Measurements from ENCODE around the gene VIT.

VIT gene

DNA sequence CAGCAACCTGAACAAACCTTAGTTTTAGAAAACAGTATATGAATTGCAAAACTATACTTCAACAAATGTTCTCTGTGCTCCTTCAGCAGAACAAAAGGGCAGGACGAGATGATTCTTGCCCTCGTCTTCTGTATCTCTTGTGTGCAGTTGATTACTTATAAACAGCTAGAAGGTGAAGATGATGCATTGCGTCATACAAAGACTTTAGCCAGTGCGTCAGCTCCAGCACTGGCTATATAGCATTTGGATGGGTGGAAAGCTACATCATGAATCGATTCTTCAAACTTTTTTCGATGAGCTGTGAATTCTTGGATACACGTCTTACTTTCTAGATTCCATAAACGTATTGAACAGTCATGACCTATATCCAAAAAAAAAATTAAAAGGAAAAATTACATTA, 152.8 kb downstream of the VIT start:
- TF ChIP-seq TEAD4 (IDR thresholded peaks at IDR 0.05) (no peak), CEBPB (IDR thresholded peaks at IDR 0.05) (no peak), ZBTB7A (IDR thresholded peaks at IDR 0.05; ENCODE audit: low read depth) (no peak), FOXM1 (IDR thresholded peaks at IDR 0.05; ENCODE audit: borderline replicate concordance, low read depth) (no peak), NFIC (IDR thresholded peaks at IDR 0.05) (no peak)
- TF ChIP-seq, protein P1, sequence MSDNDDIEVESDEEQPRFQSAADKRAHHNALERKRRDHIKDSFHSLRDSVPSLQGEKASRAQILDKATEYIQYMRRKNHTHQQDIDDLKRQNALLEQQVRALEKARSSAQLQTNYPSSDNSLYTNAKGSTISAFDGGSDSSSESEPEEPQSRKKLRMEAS (IDR thresholded peaks at IDR 0.05), result no peak
- TF ChIP-seq, protein P2, sequence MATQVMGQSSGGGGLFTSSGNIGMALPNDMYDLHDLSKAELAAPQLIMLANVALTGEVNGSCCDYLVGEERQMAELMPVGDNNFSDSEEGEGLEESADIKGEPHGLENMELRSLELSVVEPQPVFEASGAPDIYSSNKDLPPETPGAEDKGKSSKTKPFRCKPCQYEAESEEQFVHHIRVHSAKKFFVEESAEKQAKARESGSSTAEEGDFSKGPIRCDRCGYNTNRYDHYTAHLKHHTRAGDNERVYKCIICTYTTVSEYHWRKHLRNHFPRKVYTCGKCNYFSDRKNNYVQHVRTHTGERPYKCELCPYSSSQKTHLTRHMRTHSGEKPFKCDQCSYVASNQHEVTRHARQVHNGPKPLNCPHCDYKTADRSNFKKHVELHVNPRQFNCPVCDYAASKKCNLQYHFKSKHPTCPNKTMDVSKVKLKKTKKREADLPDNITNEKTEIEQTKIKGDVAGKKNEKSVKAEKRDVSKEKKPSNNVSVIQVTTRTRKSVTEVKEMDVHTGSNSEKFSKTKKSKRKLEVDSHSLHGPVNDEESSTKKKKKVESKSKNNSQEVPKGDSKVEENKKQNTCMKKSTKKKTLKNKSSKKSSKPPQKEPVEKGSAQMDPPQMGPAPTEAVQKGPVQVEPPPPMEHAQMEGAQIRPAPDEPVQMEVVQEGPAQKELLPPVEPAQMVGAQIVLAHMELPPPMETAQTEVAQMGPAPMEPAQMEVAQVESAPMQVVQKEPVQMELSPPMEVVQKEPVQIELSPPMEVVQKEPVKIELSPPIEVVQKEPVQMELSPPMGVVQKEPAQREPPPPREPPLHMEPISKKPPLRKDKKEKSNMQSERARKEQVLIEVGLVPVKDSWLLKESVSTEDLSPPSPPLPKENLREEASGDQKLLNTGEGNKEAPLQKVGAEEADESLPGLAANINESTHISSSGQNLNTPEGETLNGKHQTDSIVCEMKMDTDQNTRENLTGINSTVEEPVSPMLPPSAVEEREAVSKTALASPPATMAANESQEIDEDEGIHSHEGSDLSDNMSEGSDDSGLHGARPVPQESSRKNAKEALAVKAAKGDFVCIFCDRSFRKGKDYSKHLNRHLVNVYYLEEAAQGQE (IDR thresholded peaks at IDR 0.05; ENCODE audit: low read depth), result no peak

DNA sequence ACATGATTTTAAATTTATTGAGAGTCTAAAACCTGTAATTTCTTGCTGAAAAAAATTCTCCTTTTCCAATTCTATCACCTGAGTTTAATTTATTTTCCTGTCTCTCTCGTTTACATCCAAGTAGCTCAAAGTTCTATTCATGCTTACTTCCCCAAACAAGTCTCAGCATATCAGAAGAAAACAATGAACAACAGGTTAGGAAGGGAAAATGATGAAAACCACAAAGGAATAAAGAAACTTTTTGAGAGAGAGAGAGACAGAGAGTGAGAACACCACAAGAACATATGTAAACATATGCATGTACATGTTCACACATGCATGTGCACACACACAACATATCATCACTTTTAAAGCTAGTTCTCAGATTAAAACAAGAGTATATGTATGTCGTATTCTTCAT, 157.7 kb downstream of the VIT start:
- TF ChIP-seq, protein P3, sequence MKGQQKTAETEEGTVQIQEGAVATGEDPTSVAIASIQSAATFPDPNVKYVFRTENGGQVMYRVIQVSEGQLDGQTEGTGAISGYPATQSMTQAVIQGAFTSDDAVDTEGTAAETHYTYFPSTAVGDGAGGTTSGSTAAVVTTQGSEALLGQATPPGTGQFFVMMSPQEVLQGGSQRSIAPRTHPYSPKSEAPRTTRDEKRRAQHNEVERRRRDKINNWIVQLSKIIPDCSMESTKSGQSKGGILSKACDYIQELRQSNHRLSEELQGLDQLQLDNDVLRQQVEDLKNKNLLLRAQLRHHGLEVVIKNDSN (IDR thresholded peaks at IDR 0.05), result no peak
- no peak for TF ChIP-seq TCF12 (IDR thresholded peaks at IDR 0.05; ENCODE audit: low read depth)
- TF ChIP-seq, protein P2 (IDR thresholded peaks at IDR 0.05; ENCODE audit: low read depth), result no peak
- no peak for TF ChIP-seq EP300 (IDR thresholded peaks at IDR 0.05; ENCODE audit: borderline replicate concordance)
- no peak for TF ChIP-seq YY1 (IDR thresholded peaks at IDR 0.05; ENCODE audit: low read depth)
- TF ChIP-seq CREB1 (IDR thresholded peaks at IDR 0.05; ENCODE audit: low read depth), result no peak
- TF ChIP-seq RAD21 (IDR thresholded peaks at IDR 0.05; ENCODE audit: low read depth), result no peak
- TF ChIP-seq, protein P1 (IDR thresholded peaks at IDR 0.05), result no peak

DNA sequence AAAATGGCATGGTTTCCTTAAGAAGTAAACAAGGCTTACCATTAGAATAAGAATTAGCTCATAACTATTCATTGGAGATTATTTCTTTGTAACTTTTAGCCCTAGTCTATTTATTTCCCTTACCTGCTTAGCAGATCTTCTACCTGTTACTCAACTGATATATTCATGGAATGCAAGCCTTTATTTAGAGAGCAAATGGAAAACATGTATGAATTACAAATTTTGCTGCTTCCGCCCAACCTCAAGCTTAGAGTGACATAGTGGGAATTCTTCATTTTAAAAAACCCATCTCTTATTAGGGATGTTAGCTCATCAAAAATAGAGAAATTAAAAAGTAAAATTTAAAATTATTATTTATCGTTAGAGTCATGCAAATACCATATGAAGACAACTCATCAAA, 158.9 kb downstream of the VIT start:
- TF ChIP-seq YY1 (IDR thresholded peaks at IDR 0.05; ENCODE audit: low read depth), result no peak
- TF ChIP-seq, protein P1 (IDR thresholded peaks at IDR 0.05), result no peak
- TF ChIP-seq ZBTB7A (IDR thresholded peaks at IDR 0.05; ENCODE audit: low read depth), result no peak
- no peak for TF ChIP-seq EGR1 (IDR thresholded peaks at IDR 0.05)
- TF ChIP-seq RAD21 (IDR thresholded peaks at IDR 0.05; ENCODE audit: low read depth), result no peak

DNA sequence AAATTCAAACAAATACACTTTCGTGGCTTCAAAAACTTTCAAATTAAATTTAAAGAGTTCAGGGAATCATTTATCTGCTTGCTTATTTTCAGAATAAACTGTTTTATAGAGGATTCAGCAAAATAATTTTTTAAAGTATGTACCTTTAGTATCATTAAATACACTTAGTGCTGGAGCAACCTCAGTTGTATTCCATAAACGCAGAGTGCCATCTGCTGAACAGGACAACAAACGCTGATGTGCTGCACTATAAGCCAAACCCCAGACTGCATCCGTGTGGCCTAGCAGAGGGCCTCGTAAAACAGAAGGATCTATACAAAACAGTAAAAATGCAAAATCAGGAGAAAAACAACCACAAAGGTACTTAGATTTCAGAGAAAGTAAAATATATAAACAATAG, 161.2 kb downstream of the VIT start:
- no peak for TF ChIP-seq FOXM1 (IDR thresholded peaks at IDR 0.05; ENCODE audit: borderline replicate concordance, low read depth)
- TF ChIP-seq, protein P1 (IDR thresholded peaks at IDR 0.05), result no peak
- TF ChIP-seq CEBPB (IDR thresholded peaks at IDR 0.05), result no peak
- TF ChIP-seq CREB1 (IDR thresholded peaks at IDR 0.05; ENCODE audit: low read depth), result no peak
- no peak for TF ChIP-seq TAF1 (IDR thresholded peaks at IDR 0.05; ENCODE audit: low read depth)
- TF ChIP-seq TCF12 (IDR thresholded peaks at IDR 0.05; ENCODE audit: low read depth), result no peak
- TF ChIP-seq RAD21 (IDR thresholded peaks at IDR 0.05; ENCODE audit: low read depth), result no peak
- TF ChIP-seq, protein P2 (IDR thresholded peaks at IDR 0.05; ENCODE audit: low read depth), result no peak
- no peak for TF ChIP-seq EP300 (IDR thresholded peaks at IDR 0.05; ENCODE audit: borderline replicate concordance)
- no peak for TF ChIP-seq EGR1 (IDR thresholded peaks at IDR 0.05)
- TF ChIP-seq YY1 (IDR thresholded peaks at IDR 0.05; ENCODE audit: low read depth), result no peak
- TF ChIP-seq, protein P3 (IDR thresholded peaks at IDR 0.05), result no peak
- no peak for TF ChIP-seq TEAD4 (IDR thresholded peaks at IDR 0.05)
- no peak for TF ChIP-seq NFIC (IDR thresholded peaks at IDR 0.05)
- no peak for TF ChIP-seq ZBTB7A (IDR thresholded peaks at IDR 0.05; ENCODE audit: low read depth)

Data from Ishikawa (cell line).